LNCaP clone FGC (cell line): ENCODE measurements around the gene SLC6A6.
A peak's percentile ranks its signal among the peaks of the same experiment; 100 is the strongest.

ENCODE experiments used
- DNase-seq: peaks from one replicate; pipeline ENCODE4 v3.0.0-alpha.2; 2011; ENCODE audit warnings: low read depth
- H3K4me3 ChIP-seq: 2 replicates; pipeline ENCODE4 v1.5.1; 2011; ENCODE audit warnings: mild to moderate bottlenecking, low read depth, low read length, control low read depth
- TF ChIP-seq, protein P1 (sequence below): IDR thresholded peaks from 2 replicates; pipeline ENCODE4 v1.5.1; 2012; ENCODE audit warnings: mild to moderate bottlenecking; ENCODE audit not compliant: control insufficient read depth, insufficient read depth; ENCODE audit errors: extremely low read depth

Gene SLC6A6

DNA sequence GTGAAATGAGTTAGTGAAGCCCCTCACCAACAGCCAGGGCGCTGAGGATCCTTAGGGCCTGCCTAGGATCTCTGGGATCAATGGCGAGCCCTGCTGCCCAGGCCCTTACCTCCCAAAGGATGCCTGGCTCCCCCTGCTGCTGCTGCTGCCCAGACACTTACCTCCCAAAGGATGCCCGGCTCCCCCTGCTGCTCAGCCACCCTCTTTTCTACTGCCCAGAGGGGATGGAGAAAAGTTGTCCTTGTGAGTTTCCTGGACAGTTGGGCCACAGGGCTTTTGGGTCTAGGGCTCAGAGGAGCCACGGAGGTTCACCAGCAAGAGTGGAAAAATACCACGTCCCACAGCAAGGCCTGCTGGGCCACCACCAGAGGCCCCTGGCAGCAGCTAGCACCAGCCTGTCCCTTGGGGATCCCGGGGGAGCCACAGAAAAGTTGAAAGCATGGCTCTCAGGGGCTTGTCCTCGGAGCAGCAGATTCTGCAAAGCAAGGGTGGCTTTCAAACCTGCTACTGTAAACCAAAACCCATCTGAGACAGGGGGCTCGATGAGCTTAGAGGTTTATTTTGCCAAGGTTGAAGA, 59.4 kb downstream of the SLC6A6 start:
- DNase-seq, result peak; percentile 23
- H3K4me3 ChIP-seq, result no peak overlapping the region
- TF ChIP-seq, protein P1, sequence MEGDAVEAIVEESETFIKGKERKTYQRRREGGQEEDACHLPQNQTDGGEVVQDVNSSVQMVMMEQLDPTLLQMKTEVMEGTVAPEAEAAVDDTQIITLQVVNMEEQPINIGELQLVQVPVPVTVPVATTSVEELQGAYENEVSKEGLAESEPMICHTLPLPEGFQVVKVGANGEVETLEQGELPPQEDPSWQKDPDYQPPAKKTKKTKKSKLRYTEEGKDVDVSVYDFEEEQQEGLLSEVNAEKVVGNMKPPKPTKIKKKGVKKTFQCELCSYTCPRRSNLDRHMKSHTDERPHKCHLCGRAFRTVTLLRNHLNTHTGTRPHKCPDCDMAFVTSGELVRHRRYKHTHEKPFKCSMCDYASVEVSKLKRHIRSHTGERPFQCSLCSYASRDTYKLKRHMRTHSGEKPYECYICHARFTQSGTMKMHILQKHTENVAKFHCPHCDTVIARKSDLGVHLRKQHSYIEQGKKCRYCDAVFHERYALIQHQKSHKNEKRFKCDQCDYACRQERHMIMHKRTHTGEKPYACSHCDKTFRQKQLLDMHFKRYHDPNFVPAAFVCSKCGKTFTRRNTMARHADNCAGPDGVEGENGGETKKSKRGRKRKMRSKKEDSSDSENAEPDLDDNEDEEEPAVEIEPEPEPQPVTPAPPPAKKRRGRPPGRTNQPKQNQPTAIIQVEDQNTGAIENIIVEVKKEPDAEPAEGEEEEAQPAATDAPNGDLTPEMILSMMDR, result peak; percentile 90

DNA sequence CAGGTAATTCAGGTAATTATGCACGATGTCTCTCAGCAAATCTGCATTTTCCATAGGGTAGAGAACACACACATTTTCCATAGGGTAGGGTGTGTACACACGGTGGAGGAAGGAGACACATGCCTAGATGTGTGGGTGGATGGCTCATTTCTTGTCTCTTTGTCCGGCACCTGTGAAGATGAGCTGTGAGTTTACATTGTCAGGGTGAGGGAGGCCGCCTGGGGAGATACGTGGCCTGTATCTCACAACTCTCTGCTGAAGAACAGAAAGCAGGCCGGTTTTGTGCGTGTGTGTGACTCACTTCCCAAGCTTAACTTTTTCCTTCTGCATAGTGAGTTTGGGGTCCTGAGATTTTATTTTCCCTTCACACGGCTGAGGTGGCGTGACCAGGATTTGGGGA, 60.3 kb downstream of the SLC6A6 start:
- TF ChIP-seq, protein P1, result no peak
- no peak overlapping the region for H3K4me3 ChIP-seq
- DNase-seq, result no peak

DNA sequence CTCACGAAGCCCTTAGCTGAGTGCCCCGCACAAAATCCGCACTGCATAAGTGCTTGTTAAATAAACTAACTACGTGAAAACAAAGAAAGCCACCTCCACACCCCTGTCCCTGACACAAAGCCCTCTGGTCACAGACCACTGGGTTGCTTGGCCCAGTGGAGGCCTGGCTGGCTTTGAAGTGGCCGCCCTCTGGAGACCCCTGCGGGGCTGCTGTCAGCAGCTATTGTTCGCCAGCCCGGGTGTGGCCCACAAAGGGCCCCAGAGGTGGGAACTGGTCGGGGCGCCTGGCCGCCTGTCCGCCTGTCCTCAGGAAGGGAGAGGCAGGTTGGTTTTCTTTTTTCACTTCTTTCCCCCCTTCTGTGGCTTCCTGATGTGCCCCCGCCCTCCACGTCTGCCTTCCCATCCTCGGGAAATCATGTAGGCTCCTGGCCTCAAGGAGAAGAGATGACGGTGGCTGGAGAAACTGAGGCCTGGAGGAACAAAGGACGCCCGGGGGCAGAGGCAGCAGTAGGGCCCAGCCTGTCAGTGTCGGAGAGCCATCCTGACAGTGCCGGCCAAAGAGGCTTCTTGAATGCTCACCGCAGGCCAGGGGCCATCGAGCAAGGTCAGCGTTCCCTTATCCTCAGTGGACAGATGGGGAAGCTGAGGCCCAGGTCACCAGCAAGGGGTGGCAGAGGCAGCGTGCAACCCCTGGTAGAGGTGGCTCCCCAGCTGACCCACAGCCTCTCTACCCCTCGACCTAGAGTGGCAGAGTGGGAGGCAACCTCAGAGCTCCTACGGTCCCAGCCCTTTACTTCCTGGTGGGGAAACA, 61.1 kb downstream of the SLC6A6 start:
- DNase-seq, result no peak
- TF ChIP-seq, protein P1, result no peak
- no peak overlapping the region for H3K4me3 ChIP-seq

DNA sequence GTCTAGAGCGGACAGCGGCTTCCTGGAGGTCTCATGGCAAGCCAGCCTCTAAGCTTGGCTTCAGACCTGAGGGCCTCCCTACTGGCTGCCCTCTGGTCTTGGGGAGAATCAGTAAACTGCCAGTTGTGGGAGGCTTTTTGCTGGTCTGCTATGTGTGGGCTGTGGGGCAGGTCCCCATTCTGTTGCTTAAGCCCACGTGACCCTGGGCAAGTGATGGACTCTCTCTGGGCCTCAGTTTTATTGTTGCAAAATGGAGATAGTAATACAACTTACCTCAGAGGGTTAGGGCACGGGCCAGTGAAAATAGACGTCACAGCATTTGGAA, 61.7 kb downstream of the SLC6A6 start:
- no peak for DNase-seq
- TF ChIP-seq, protein P1, result no peak
- H3K4me3 ChIP-seq, result no peak overlapping the region

DNA sequence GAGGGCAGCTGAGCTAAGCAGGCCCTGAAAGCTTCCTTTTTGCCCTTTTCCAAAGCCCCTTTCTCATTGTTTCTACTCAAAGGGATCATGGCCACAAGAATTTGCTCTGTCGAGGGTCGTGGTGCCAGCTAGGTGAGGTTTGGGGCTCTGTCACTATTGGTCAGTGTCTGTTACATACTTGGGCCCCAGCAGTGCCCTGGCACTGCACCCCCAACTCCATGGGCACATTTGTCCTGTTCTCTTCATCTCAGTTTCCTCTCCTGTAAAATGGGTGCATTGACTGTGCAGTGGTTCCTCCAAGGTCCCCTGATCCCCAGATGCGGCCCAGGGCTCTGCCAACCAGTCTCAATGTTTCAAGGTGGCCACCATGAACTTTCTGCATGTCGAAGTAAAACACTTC, 62.1 kb downstream of the SLC6A6 start:
- DNase-seq, result no peak
- no peak overlapping the region for H3K4me3 ChIP-seq
- TF ChIP-seq, protein P1, result no peak

DNA sequence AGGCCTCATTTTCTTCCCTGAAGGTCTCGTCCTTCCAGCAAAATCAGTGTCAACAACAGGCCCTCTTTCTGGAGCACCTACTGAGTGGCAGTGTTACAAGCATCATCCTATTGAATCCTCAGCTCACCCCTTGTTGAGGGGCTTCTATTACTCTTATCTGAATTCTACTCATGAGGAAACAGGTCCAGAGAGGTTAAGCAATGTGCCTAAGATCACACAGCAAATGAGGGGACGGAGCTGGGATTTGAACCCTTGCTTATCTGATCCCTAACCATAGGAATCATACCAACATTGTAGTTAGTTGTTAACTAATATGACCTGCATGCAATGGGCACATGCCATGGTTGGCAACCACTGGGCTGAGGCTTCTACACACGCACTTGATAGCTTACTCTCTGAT, 63.0 kb downstream of the SLC6A6 start:
- no peak overlapping the region for H3K4me3 ChIP-seq
- TF ChIP-seq, protein P1, result no peak
- no peak for DNase-seq
